ENCODE measurements around the gene DUS4L. TPM values are rescaled to one million over a fixed set of nuclear protein-coding genes. Genes with fewer than 3 reads are reported as not detected.

DUS4L gene
- total RNA-seq, 1 experiment from 2014 or later = 24.8 TPM

- DNase-seq (ENCODE audit: low read depth, low spot score) = no peak
- in situ Hi-C loops (cut with HindIII; ENCODE audit: low pct_unique_long_range_greater_than_20kb, low sequenced_read_pairs) = no loop called here
These were observed 6.5 kb downstream of the DUS4L start for GRCh38 chr7:107570298-107570697.

DNA sequence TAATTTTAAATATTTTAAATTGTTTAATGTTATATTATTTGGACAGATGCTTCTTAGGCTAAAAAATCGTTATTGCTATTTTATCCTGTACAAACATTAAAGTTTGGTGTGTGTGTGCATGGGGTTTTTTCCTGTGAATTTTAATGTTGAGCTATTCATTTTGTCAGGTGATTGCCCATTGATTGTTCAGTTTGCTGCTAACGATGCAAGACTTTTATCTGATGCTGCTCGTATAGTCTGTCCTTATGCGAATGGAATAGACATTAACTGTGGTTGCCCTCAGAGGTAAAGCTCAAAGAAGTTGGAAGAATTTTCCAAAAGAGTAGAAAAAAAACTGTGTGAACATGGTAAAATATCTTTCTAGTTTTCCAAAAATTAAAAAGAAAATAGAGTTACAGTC lies 9.8 kb downstream of the DUS4L start:
- no peak for DNase-seq (ENCODE audit: low read depth, low spot score)
- in situ Hi-C loops (cut with HindIII; ENCODE audit: low pct_unique_long_range_greater_than_20kb, low sequenced_read_pairs) = no loop called here

DNA sequence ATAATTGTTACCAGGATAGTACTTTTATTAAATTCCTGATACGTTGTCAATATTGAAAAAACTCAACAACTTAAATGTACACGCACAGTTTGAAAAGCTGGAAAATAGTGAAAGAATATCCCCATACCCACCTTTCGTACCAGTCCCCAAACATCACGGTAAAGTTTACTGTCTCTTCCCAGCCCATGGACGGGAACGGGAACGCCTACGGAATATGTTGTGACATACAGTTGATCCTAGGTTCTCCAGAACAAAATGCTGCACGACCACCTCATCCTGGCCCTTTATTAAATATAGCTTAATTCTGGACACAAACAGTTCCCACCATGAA lies 15.7 kb downstream of the DUS4L start:
- DNase-seq (ENCODE audit: low read depth, low spot score) = no peak
- in situ Hi-C loops (cut with HindIII; ENCODE audit: low pct_unique_long_range_greater_than_20kb, low sequenced_read_pairs) = no loop called here

DNA sequence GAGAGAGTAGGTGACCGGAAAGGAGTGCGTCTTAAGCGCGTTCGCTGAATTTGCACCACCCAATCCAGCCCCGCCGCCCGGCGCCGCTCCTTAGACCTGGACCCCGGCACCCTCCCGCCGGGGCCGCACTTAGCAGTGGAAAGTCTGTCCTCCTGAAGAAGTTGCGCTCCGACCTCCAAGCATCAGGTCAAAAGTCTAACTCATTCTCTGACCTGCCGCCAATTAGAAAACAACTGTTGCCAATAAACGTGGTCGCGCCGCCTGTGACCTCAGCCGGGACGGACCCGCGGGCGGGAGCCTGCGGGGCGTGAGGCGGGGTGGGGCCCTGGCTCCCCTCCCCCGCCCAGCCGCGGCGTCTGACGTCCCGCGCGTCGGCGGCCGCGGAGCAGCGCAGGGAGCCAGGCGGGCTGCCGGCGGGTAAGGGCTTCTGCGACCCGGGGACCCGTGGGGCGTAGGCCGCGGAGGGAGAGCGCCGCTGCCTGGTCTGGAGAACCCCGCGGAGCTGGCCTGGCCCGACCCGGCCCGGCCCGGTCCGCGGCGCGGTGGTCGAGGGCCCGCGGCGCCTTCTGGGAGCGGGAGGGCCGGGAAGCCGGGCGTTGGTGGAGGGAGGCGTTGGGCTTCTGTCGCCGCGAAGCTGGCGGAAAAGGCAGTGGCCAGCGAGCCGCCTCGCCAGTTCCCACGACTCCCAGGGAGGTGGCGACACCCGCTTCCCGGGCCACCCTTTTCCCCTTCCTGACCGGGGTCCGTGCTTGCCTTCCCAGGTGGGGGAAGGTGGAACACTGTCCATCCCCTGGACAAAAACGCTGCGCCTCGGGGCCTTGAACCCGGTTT lies 16.3 kb downstream of the DUS4L start, which contains the start of gene BCAP29:
Gene BCAP29 (plus strand): TSS at position 362 of the 831 bp plus-strand sequence. CDS start 527 bp downstream, outside the sequence.
- DNase-seq (ENCODE audit: low read depth, low spot score) = peak; percentile 79
- in situ Hi-C loops (cut with HindIII; ENCODE audit: low pct_unique_long_range_greater_than_20kb, low sequenced_read_pairs) = no loop called here

GRCh38 chr7:107580716-107581383 lies 17.1 kb downstream of the DUS4L start:
- DNase-seq (ENCODE audit: low read depth, low spot score) = no peak
- in situ Hi-C loops (cut with HindIII; ENCODE audit: low pct_unique_long_range_greater_than_20kb, low sequenced_read_pairs) = no loop called here

- DNase-seq (ENCODE audit: low read depth, low spot score) = no peak
- in situ Hi-C loops (cut with HindIII; ENCODE audit: low pct_unique_long_range_greater_than_20kb, low sequenced_read_pairs) = no loop called here
These were observed 17.7 kb downstream of the DUS4L start for GRCh38 chr7:107581387-107582013.

- no peak for DNase-seq (ENCODE audit: low read depth, low spot score)
- in situ Hi-C loops (cut with HindIII; ENCODE audit: low pct_unique_long_range_greater_than_20kb, low sequenced_read_pairs) = no loop called here
These were observed 19.1 kb downstream of the DUS4L start for GRCh38 chr7:107582875-107583274.

- no peak for DNase-seq (ENCODE audit: low read depth, low spot score)
- in situ Hi-C loops (cut with HindIII; ENCODE audit: low pct_unique_long_range_greater_than_20kb, low sequenced_read_pairs) = no loop called here
These were observed 20.9 kb downstream of the DUS4L start for GRCh38 chr7:107584716-107585115.

DNA sequence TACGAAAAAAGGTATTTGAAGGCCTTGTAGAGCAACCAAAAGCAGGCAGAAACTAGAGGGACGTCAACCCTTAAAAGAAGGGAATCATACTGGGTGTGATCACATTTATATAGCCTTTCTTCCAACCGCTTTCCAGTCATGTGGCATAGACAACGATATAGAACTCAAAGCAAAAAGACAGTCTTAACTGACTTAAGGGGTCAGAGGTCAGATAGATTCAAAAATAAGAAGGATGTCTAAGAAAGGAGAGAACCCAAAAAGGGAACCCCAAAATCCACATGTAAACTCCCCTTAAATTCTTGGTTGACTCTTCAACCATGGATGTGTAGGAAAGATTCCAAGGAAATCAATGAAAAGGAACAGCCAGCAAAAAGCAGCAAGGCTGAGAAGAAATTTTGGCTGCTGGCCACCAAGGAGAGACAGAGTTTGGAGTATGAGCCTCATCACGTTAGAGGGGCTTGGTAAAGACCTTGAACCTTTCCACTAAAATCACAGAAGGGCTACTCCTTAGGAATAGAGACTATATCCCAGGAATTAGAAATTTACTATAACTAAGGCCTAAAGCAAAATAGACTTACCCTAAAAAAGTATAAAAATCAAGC lies 24.9 kb downstream of the DUS4L start:
- DNase-seq (ENCODE audit: low read depth, low spot score) = no peak
- in situ Hi-C loops (cut with HindIII; ENCODE audit: low pct_unique_long_range_greater_than_20kb, low sequenced_read_pairs) = no loop called here

- DNase-seq (ENCODE audit: low read depth, low spot score) = no peak
- in situ Hi-C loops (cut with HindIII; ENCODE audit: low pct_unique_long_range_greater_than_20kb, low sequenced_read_pairs) = no loop called here
These were observed 27.6 kb downstream of the DUS4L start for GRCh38 chr7:107591421-107591820.

DNA sequence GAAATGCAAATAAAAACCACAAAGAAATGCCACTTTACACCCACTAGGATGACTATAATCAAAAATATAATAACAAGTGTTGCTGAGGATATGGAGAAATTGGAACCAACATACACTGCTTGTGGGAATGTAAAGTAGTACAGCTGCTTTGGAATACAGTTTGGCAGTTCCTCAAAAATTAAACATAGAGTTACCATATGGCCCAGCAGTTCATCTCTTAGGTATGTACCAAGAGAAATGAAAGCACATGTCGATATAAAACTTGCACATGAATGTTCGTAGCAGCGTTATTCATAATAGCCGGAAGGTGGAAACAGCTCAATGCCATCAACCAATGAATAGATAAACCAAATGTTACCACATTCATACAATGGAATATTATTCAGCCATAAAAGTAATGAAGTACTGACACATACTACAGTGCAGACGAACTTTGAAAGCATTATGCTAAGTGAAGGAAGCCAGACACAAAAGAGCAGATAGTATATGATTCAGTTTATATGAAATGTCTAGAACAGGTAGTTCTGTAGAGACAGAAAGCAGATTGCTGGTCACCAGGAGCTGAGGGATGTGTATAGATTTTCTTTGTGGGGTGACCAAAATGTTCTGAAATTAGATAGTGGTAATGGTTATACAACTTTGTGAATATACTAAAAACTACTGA lies 28.7 kb downstream of the DUS4L start:
- in situ Hi-C loops (cut with HindIII; ENCODE audit: low pct_unique_long_range_greater_than_20kb, low sequenced_read_pairs) = no loop called here

GRCh38 chr7:107593025-107593410 lies 29.2 kb downstream of the DUS4L start:
- in situ Hi-C loops (cut with HindIII; ENCODE audit: low pct_unique_long_range_greater_than_20kb, low sequenced_read_pairs) = no loop called here
- peak; percentile 75 for DNase-seq (ENCODE audit: low read depth, low spot score)

More for the DNA sequence above, 28.7 kb downstream of the DUS4L start:
- peak; percentile 23 for DNase-seq (ENCODE audit: low read depth, low spot score)

GRCh38 chr7:107594961-107595737 lies 31.4 kb downstream of the DUS4L start:
- in situ Hi-C loops (cut with HindIII; ENCODE audit: low pct_unique_long_range_greater_than_20kb, low sequenced_read_pairs) = no loop called here
- DNase-seq (ENCODE audit: low read depth, low spot score) = peak; percentile 91

DNA sequence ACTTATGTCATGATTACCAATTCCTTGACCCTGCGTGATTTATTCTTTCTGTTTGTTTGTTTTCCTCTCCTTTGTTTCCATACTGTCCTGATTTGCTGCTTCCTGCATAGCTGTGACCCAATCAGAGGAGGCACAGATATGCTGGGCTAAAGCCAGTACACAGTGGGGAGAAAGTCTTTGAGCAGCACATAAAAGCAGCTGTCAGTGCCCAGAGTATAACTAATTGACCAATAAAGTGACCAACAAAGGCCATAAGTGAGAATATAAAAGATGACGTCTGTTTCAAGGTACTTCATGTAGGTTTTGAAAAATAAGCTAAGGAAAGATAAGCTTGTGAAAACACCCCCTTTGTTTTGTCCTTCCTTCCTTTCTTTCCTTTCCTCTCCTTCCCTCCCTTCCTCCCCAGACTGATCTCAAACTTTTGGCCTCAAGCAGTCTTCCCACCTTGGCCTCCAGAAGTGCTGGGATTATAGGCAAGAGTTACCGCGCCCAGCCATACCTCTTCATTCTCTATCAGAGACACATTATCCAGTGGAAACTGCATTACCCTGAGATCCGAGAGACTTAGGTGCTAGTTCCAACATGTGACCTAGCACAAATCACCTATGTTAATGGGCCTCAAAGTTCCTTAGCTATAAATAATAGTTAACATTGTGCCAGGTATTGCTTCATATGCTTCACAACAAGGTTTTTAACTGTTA lies 33.3 kb downstream of the DUS4L start:
- DNase-seq (ENCODE audit: low read depth, low spot score) = no peak
- in situ Hi-C loops (cut with HindIII; ENCODE audit: low pct_unique_long_range_greater_than_20kb, low sequenced_read_pairs) = no loop called here

- in situ Hi-C loops (cut with HindIII; ENCODE audit: low pct_unique_long_range_greater_than_20kb, low sequenced_read_pairs) = no loop called here
- DNase-seq (ENCODE audit: low read depth, low spot score) = no peak
These were observed 33.8 kb downstream of the DUS4L start for GRCh38 chr7:107597582-107597916.

DNA sequence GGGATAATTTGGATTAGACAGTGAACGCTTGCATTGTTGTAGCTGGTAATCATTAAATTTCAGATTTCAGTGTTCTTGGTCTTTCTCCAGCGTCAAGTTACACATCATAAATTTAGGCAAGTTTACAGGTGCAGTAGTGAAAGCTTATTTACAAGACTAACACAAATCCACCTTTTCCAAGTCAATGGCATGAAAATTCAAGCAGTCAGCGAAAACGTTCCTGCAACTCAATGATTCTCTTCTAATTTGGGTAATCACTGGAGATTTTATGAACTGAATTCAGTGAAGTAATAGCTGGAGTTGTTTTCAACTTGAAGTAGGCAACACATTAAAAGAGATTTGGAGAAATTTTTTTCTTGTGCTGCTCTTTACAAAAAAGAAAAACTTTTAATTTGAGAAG lies 34.2 kb downstream of the DUS4L start:
- no peak for DNase-seq (ENCODE audit: low read depth, low spot score)
- in situ Hi-C loops (cut with HindIII; ENCODE audit: low pct_unique_long_range_greater_than_20kb, low sequenced_read_pairs) = no loop called here

GRCh38 chr7:107599262-107599661 lies 35.5 kb downstream of the DUS4L start:
- no peak for DNase-seq (ENCODE audit: low read depth, low spot score)
- in situ Hi-C loops (cut with HindIII; ENCODE audit: low pct_unique_long_range_greater_than_20kb, low sequenced_read_pairs) = no loop called here
